Activated T-cell treated with anti-CD3 and anti-CD28 coated beads, Interleukin-2, amount 50 U/mL, for 4 hours (primary cell): ENCODE measurements around the gene ZNF280C. TPM values are rescaled to one million over a fixed set of nuclear protein-coding genes. Genes with fewer than 3 reads are reported as not detected.
"Not testable (repeated sequence)": the region's sequence is repeated elsewhere in the genome, so short reads cannot be mapped to it uniquely, and the experiment has no call there.

Source experiments
- ATAC-seq, 2 donors: fragments of 200-7000 bp; cut with Tn5 transposase; one replicate each; pipeline ENCODE4 v1.10.0; 2021
- DNase-seq: peaks from one replicate; pipeline ENCODE4 v3.0.0-alpha.2; 2020
- H3K27me3 Mint-ChIP-seq: one replicate; pipeline ENCODE4 v1.8.0; 2021; ENCODE audit warnings: low read depth, mixed read lengths
- H3K36me3 Mint-ChIP-seq: one replicate; pipeline ENCODE4 v1.8.0; 2022; ENCODE audit warnings: mixed read lengths; ENCODE audit not compliant: insufficient read depth
- H3K4me1 Mint-ChIP-seq: one replicate; pipeline ENCODE4 v1.8.0; 2021; ENCODE audit warnings: low read depth, mixed read lengths
- H3K4me3 Mint-ChIP-seq: one replicate; pipeline ENCODE4 v1.8.0; 2021; ENCODE audit warnings: mild to moderate bottlenecking, moderate library complexity, mixed read lengths
- H3K9me3 Mint-ChIP-seq: one replicate; pipeline ENCODE4 v1.8.0; 2021; ENCODE audit warnings: mixed read lengths
- total RNA-seq, 3 donors: library from RNA; stranded (reverse); gene quantifications; one replicate each; pipeline ENCODE4 v1.2.1, GENCODE V29; 2021

The ZNF280C gene
- total RNA-seq, 3 donors from 2014 or later = 4.4 to 5.5 (median 5.2) TPM

DNA sequence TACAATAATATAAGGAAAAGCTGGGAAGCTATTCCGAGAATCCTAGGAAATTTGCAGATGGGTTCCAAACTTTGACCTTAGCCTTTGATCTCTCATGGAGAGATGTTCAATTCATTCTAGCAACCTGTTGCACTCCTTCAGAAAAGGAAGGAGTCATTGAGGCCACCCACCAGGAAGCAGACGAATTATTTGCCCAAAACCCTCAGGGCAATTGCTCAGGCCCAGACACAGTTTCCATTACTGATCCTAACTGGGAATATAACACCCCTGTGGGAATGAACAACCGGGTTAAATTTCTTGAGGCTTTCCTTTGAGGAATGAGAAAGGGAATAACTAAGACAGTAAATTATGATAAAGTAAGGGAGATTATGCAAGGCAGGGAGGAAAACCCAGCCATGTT is 13.5 kb upstream of the ZNF280C start:
- ATAC-seq = no peak
- no peak for DNase-seq
- no peaks in the 10 kb centered on the region for H3K36me3 Mint-ChIP-seq
- H3K27me3 Mint-ChIP-seq = no peaks in the 10 kb centered on the region
- no peaks in the 10 kb centered on the region for H3K4me1 Mint-ChIP-seq
- no peaks in the 10 kb centered on the region for H3K9me3 Mint-ChIP-seq
- H3K4me3 Mint-ChIP-seq = no peak overlapping the region

DNA sequence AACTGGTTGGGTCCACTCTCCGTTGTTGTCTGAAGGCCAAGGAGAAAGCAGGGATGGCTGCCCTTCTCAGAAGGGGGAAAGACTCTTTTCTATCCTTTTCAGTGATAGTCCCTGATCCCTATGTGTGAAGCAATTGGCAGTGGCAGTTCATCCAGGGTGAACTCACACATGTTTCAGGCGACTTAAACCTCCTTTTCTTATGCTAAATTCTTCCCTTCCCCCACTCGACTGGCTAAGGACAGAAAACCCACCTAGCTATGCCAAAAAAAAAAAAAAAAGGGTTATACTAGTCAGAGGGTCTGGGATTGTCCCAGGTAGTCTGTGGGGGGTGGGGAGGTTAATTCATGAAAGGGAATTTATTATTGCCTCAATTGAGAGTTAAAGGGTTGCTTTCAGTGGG is 12.2 kb upstream of the ZNF280C start:
- Mint-ChIP-seq H3K4me3 (no peak overlapping the region), H3K4me1 (no peaks in the 10 kb centered on the region), H3K9me3 (no peaks in the 10 kb centered on the region), H3K36me3 (no peaks in the 10 kb centered on the region), H3K27me3 (no peaks in the 10 kb centered on the region)
- DNase-seq (no peak), ATAC-seq (no peak)

DNA sequence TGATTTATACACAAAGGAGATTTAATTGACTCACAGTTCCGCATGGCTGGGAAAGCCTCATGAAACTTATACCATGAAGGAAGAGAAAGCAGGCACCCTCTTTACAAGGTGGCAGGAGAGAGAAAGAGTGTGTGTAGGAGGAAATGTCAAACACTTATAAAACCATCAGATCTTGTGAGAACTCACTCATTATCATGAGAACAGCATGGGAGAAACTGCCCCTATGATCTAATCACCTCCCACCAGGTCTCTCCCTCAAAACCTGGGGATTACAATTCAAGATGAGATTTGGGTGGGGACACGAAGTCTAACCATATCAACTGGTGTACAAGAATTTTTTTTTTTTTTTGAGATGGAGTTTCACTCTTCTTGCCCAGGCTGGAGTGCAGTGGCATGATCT is 3.6 kb upstream of the ZNF280C start:
- H3K27me3 Mint-ChIP-seq, H3K4me1 Mint-ChIP-seq, ATAC-seq, H3K4me3 Mint-ChIP-seq, H3K9me3 Mint-ChIP-seq, H3K36me3 Mint-ChIP-seq, DNase-seq: not testable (repeated sequence)

DNA sequence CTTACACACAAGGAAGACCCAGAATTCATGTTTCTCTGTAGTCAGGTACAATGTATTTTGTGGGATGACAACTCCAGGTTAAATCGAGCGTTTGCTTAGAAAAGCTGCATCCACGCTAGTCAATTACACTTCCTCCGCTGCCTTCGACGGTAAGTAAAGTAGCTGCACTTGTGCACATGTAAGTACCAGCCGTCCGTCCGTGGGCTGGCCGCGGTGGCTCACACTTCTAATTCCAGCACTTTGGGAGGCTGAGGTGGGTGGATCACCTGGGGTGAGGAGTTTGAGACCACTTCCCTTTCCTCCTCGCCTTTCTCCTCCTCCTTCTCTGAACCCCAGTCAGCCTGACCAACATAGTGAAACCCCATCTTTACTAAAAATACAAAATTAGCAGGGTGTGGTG is 692 bp upstream of the ZNF280C start:
- H3K9me3 Mint-ChIP-seq, ATAC-seq, H3K36me3 Mint-ChIP-seq, DNase-seq, H3K27me3 Mint-ChIP-seq, H3K4me3 Mint-ChIP-seq: not testable (repeated sequence)
- peaks cover 19% of the 10 kb centered on the region for H3K4me1 Mint-ChIP-seq

DNA sequence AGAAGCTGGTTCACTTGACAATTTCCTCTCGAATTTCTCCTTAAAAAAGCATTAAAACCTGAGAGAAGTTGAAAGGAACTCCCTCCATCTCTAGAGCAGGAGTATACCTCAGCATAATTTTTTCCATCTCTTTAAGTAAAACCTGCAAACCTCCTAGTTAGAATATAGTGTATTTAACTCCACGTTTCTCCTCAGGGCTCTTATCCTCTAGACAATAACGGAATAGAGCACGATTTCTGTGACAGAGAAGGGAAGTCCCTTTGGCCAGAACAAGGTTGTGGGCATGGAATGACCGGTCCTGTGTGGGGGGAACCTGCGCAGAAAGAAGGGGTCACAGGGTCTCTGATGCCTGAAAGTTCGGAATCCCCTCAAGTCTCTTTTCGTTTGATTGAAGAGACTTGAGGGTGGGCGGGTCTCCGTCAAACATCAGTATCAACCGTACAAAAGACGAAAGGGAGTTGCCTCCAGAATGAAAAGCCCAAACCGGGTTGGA is 697 bp downstream of the ZNF280C start:
- Mint-ChIP-seq H3K36me3 (no peaks in the 10 kb centered on the region), H3K4me3 (peak overlapping the region; percentile 87), H3K9me3 (peaks cover 4% of the 10 kb centered on the region), H3K27me3 (no peaks in the 10 kb centered on the region), H3K4me1 (peaks cover 21% of the 10 kb centered on the region)
- DNase-seq = no peak
- ATAC-seq = no peak

DNA sequence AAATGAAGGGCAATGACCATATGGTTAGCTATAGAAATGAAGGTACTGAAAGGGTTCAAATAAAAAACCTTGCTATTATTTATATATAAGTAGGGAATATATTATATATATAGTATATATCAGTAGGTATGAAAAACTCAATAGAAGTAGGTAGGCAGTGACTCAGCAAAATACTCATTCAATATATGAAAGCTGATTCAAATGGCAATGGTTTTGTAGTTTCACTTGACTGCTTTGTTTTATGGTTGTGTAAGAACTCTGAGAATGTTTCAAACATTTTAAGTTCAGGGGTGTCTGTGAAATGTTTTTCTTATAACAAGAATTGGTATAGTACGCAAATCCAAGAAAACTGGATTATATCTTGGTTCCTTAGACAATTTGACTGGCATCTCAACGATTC is 4.1 kb downstream of the ZNF280C start:
- Mint-ChIP-seq H3K36me3 (no peaks in the 10 kb centered on the region), H3K4me1 (peaks cover 21% of the 10 kb centered on the region), H3K4me3 (no peak overlapping the region), H3K9me3 (no peaks in the 10 kb centered on the region), H3K27me3 (no peaks in the 10 kb centered on the region)
- ATAC-seq = no peak
- DNase-seq = no peak

DNA sequence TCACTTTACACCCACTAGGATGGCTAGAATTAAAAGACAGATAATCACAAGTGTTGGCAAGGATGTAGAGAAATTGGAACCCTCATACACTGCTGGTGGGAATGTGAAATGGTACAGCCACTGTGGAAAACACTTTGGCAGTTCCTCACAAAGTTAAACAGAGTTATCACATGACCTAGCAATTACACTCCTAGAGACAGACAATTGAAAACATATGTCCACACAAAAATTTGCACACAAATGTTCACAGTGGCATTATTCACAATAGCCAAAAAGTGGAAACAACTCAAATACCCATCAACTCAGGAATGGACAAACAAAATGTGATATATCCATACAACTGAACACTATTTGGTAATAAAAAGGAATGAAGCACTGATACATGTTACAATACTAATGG is 5.7 kb downstream of the ZNF280C start:
- H3K9me3 Mint-ChIP-seq = no peaks in the 10 kb centered on the region
- ATAC-seq = no peak
- H3K4me3 Mint-ChIP-seq = no peak overlapping the region
- H3K27me3 Mint-ChIP-seq = no peaks in the 10 kb centered on the region
- peaks cover 21% of the 10 kb centered on the region for H3K4me1 Mint-ChIP-seq
- no peaks in the 10 kb centered on the region for H3K36me3 Mint-ChIP-seq
- DNase-seq = no peak

DNA sequence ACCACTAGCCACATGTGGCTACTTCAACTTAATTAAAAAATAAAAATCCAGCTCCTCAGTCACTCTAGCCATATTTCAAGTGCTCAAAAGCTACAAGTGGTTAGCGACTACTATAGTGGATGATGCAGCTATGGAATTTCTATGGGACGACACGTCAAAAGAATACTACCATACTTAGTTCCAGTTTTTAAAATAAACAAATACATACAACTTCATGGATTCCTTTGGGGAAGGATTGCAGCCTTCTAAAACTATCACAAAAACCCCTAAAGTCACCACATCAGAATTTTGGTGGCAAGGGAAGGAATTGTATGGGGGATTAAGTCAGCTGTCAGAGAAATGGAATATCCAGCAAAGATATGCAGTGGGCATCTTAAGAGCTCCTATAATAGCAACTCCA is 6.5 kb downstream of the ZNF280C start:
- H3K4me1 Mint-ChIP-seq = peaks cover 15% of the 10 kb centered on the region
- no peak for DNase-seq
- H3K36me3 Mint-ChIP-seq = no peaks in the 10 kb centered on the region
- no peak overlapping the region for H3K4me3 Mint-ChIP-seq
- ATAC-seq = no peak
- no peaks in the 10 kb centered on the region for H3K27me3 Mint-ChIP-seq
- no peaks in the 10 kb centered on the region for H3K9me3 Mint-ChIP-seq

DNA sequence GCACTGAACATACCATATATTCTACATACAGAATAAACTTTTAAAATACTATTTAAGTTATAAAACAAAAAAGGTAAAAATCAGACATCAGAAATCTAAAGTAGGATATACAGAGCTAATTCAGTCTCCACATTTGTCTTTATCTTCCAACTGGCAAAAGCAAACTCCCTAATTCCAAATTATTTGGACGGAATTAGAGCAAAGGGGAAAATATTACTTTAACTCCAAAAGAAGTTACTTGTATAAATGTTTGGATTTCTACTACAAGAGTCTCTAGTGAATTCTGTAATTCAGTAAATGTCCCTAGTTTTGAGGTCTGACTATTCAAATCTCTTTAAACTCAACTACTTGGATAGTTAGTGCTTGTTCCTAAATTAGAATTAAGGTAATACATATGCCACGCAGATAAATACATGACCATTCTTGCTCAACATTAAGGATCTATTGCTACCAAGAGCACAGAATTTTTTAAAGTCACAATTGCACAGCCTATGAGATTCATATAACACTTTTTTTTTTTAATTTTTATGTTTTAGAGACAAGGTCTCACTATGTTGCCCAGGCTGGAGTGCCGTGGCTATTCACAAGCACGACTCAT is 7.3 kb downstream of the ZNF280C start:
- Mint-ChIP-seq H3K27me3 (no peaks in the 10 kb centered on the region), H3K36me3 (no peaks in the 10 kb centered on the region), H3K4me1 (peaks cover 12% of the 10 kb centered on the region), H3K9me3 (no peaks in the 10 kb centered on the region), H3K4me3 (no peak overlapping the region)
- ATAC-seq (no peak), DNase-seq (no peak)

DNA sequence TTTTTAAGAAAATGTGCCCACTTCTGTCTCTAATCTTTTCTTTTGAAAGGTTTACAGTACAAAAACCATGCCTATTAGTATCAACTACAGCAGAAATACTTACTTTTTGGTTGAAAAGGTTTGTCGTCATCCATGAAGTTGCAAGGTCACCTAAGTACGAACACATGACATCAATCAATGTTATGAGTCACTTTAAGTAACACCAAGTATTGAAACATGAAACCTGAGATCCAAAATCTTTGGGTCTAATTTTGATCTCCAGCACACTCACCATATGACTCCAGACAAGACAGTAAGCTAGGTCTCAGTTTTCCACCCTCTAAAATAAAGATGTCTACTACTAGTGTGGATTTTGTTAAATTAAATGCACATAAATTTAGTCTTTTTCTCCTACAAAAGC is 8.4 kb downstream of the ZNF280C start:
- Mint-ChIP-seq H3K4me1 (peaks cover 6% of the 10 kb centered on the region), H3K27me3 (no peaks in the 10 kb centered on the region), H3K4me3 (no peak overlapping the region), H3K36me3 (no peaks in the 10 kb centered on the region), H3K9me3 (no peaks in the 10 kb centered on the region)
- ATAC-seq = no peak
- DNase-seq = no peak

DNA sequence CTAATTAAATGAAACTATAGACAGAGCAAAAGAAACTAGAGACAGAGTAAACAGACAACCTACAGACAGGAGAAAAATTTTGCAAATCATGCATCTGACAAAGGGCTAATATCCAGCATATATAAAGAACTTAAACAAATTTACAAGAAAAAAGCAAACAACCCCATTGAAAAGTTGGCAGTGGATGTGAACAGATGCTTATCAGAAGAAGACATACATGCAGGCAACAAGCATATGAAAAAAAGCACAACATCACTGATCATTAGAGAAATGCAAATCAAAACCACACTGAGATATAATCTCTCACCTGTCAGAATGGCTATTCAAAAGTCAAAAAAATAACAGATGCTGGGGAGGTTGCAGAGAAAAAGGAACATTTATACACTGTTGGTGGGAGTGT is 14.8 kb downstream of the ZNF280C start:
- H3K27me3 Mint-ChIP-seq = no peaks in the 10 kb centered on the region
- H3K36me3 Mint-ChIP-seq = peaks cover 9% of the 10 kb centered on the region
- H3K4me3 Mint-ChIP-seq = no peak overlapping the region
- H3K4me1 Mint-ChIP-seq = peaks cover 22% of the 10 kb centered on the region
- no peak for ATAC-seq
- DNase-seq = no peak
- no peaks in the 10 kb centered on the region for H3K9me3 Mint-ChIP-seq

DNA sequence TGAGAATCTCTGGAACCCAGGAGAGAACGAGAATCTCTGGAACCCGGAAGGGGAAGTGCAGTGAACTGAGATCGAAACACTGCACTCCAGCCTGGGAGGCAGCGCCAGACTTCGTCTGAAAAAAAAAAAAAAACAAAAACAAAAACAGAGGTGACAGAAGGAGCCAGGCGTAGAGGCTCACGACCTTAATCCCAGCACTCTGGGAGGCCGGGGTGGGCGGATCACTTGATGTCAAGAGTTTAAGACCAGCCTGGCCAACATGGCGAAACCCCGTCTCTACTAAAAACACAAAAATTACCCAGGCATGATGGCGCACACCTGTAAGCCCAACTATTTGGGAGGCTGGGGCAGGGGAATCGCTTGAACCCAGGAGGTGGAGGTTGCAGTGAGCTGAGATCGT is 17.0 kb downstream of the ZNF280C start:
- peaks cover 11% of the 10 kb centered on the region for H3K36me3 Mint-ChIP-seq
- H3K4me3 Mint-ChIP-seq = no peak overlapping the region
- peaks cover 22% of the 10 kb centered on the region for H3K4me1 Mint-ChIP-seq
- DNase-seq (no peak), ATAC-seq (no peak)
- H3K9me3 Mint-ChIP-seq = no peaks in the 10 kb centered on the region
- no peaks in the 10 kb centered on the region for H3K27me3 Mint-ChIP-seq

DNA sequence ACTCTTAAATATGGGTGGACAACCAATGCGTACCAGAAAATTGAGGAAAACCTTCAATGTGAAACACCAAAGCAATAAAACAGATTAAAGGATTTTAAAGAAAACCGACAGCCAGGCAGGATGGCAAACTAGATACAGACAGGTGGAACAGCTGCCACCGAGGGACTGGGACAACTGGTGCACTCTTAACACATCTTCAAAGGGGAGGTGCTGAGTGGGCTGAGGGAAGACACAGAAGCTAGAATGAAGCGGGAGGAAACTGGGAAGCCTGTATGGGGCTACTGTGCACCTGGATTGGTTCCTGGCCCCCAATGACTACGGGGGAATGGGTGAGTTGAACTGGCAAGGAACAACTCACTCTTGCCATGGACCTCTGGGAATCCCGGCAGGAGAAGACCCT is 20.7 kb downstream of the ZNF280C start:
- peaks cover 9% of the 10 kb centered on the region for H3K4me1 Mint-ChIP-seq
- DNase-seq (no peak), ATAC-seq (no peak)
- no peak overlapping the region for H3K4me3 Mint-ChIP-seq
- no peaks in the 10 kb centered on the region for H3K9me3 Mint-ChIP-seq
- no peaks in the 10 kb centered on the region for H3K27me3 Mint-ChIP-seq
- H3K36me3 Mint-ChIP-seq = peaks cover 13% of the 10 kb centered on the region

DNA sequence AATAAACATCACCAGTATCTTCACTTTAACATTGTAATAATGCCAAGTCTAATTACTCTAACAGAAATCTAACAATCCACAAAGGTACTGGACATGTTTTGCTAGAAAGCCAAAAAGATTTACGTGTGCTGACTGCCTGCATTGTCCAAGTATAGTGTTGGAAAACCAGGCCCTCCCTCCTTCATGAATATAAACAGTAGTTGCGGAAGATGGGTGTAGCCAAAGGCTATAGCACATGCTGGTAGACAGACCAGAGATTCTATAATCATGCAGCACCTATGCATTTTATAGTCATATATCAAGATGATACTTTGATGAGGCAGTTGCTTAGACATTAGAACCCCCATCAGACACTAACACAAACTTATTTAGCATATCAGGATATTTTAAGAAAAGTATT is 22.6 kb downstream of the ZNF280C start:
- ATAC-seq (no peak), DNase-seq (no peak)
- Mint-ChIP-seq H3K9me3 (no peaks in the 10 kb centered on the region), H3K36me3 (peaks cover 13% of the 10 kb centered on the region), H3K27me3 (no peaks in the 10 kb centered on the region), H3K4me1 (peaks cover 9% of the 10 kb centered on the region), H3K4me3 (no peak overlapping the region)

DNA sequence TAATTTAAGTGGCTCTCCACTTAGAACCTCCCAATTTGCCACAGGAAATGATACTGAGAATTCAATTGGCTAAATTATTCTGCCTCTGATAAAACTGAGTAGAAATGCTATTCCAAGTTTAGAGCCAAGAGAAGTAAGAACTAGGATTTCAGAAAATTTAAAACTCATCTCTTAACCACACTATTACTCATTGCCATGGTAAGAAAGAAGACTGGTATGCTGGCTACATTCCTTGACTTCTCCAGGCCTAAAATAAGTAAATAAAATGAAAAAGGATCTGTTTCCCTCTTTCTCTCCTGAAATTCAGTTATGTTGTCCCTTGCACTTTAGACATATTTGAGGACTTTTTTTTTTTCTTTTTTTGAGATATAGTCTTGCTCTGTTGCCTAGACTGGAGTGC is 23.3 kb downstream of the ZNF280C start:
- H3K4me3 Mint-ChIP-seq = no peak overlapping the region
- no peak for DNase-seq
- ATAC-seq = no peak
- H3K36me3 Mint-ChIP-seq = peaks cover 11% of the 10 kb centered on the region
- H3K27me3 Mint-ChIP-seq = no peaks in the 10 kb centered on the region
- H3K9me3 Mint-ChIP-seq = no peaks in the 10 kb centered on the region
- peaks cover 8% of the 10 kb centered on the region for H3K4me1 Mint-ChIP-seq

DNA sequence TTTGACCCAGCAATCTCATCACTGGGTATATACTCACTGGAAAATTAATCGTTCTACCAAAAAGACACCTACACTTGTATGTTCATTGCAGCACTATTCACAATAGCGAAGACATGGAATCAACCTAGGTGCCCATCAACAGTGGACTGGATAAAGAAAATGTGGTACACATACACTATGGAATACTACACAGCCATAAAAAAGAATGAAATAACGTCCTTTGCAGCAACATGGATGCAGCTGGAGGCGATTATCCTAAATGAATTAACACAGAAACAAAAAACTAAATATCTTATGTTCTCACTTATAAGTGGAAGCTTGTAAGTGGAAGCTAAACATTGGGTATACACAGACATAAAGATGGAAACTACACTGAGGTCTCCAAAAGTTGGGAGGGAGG is 37.5 kb downstream of the ZNF280C start:
- H3K9me3 Mint-ChIP-seq, H3K4me3 Mint-ChIP-seq, ATAC-seq, H3K4me1 Mint-ChIP-seq, DNase-seq, H3K27me3 Mint-ChIP-seq: not testable (repeated sequence)
- peaks cover 16% of the 10 kb centered on the region for H3K36me3 Mint-ChIP-seq
